A673 (cell line): ENCODE results near the gene MYBPHL. TPM values are rescaled to one million over a fixed set of nuclear protein-coding genes. Genes with fewer than 3 reads are reported as not detected.

ENCODE experiments used
- BruUV-seq: library from RNA; stranded (reverse); fragments of 400-500 nt; replicated peaks from 2 replicates; lab custom pipeline; 2021; lab: Mats Ljungman, UMichigan
- CTCF ChIA-PET: fragments of 300-600 bp; sonication (Branson Sonifier 250); formaldehyde crosslinking; loops from one replicate; lab custom pipeline; 2022; ENCODE audit warnings: antibody characterized with exemption; lab: Charles Lee
- POLR2A ChIA-PET: fragments of 300-600 bp; sonication (Branson Sonifier 250); formaldehyde crosslinking; loops from one replicate; lab custom pipeline; 2022; ENCODE audit warnings: antibody characterized with exemption; ENCODE audit not compliant: low non-redundant PET; lab: Charles Lee
- DNase-seq: peaks from one replicate; pipeline ENCODE4 v3.0.0-alpha.2; 2015; ENCODE audit warnings: low spot score
- H3K27ac ChIP-seq: fragments of 200-600 bp; sonication (generic); 2 replicates; pipeline ENCODE4 v1.5.1; 2016; ENCODE audit warnings: mixed run types, low read depth, mild to moderate bottlenecking, mixed read lengths, antibody characterized with exemption, low read length; ENCODE audit not compliant: poor library complexity, severe bottlenecking
- H3K27me3 ChIP-seq: fragments of 200-600 bp; sonication (generic); replicated peaks from 2 replicates; pipeline ENCODE4 v1.6.1; 2017; ENCODE audit warnings: mixed run types, low read depth, mild to moderate bottlenecking, mixed read lengths, antibody characterized with exemption, low read length; ENCODE audit not compliant: insufficient read depth, poor library complexity
- H3K36me3 ChIP-seq: fragments of 200-600 bp; sonication (generic); 2 replicates; pipeline ENCODE4 v1.6.1; 2016; ENCODE audit warnings: mixed run types, mild to moderate bottlenecking, mixed read lengths, antibody characterized with exemption, low read length; ENCODE audit not compliant: insufficient read depth, poor library complexity, severe bottlenecking
- H3K4me1 ChIP-seq: fragments of 200-600 bp; sonication (generic); 2 replicates; pipeline ENCODE4 v1.6.1; 2017; ENCODE audit warnings: mixed run types, mild to moderate bottlenecking, mixed read lengths, antibody characterized with exemption, low read length; ENCODE audit not compliant: insufficient read depth, poor library complexity, severe bottlenecking
- H3K4me3 ChIP-seq: fragments of 200-600 bp; sonication (generic); 2 replicates; pipeline ENCODE4 v1.5.1; 2016; ENCODE audit warnings: low read depth, mixed run types, mild to moderate bottlenecking, mixed read lengths, low read length; ENCODE audit not compliant: poor library complexity, severe bottlenecking
- H3K9me3 ChIP-seq: fragments of 200-600 bp; sonication (generic); 2 replicates; pipeline ENCODE4 v1.6.1; 2016; ENCODE audit warnings: mixed run types, low read depth, mild to moderate bottlenecking, mixed read lengths, antibody characterized with exemption, low read length; ENCODE audit not compliant: poor library complexity, severe bottlenecking
- EZH2 ChIP-seq: fragments of 200-600 bp; sonication (generic); IDR thresholded peaks from 2 replicates; pipeline ENCODE4 v1.6.1; 2017; ENCODE audit warnings: borderline replicate concordance, low read depth, mild to moderate bottlenecking, mixed read lengths, antibody characterized with exemption, low read length; ENCODE audit not compliant: poor library complexity, severe bottlenecking
- intact Hi-C: fragments of 100-400 bp; cut with micrococcal nuclease; formaldehyde crosslinking; loops from one replicate; pipeline ENCODE4 v1.10.0; 2022; ENCODE audit not compliant: unreplicated experiment
- total RNA-seq: library from RNA; stranded (reverse); gene quantifications from 2 replicates; pipeline ENCODE4 v1.2.3, GENCODE V29; 2021
- TF ChIP-seq, protein P1 (sequence below): fragments of 300-800, 200-600 bp; sonication (generic); conservative IDR thresholded peaks from 2 replicates; pipeline ENCODE4 v1.5.1; 2017; ENCODE audit warnings: low read depth, mild to moderate bottlenecking, antibody characterized with exemption, low read length, moderate library complexity, mixed read lengths

The MYBPHL gene
- total RNA-seq, 1 experiment from 2014 or later, result not detected

DNA sequence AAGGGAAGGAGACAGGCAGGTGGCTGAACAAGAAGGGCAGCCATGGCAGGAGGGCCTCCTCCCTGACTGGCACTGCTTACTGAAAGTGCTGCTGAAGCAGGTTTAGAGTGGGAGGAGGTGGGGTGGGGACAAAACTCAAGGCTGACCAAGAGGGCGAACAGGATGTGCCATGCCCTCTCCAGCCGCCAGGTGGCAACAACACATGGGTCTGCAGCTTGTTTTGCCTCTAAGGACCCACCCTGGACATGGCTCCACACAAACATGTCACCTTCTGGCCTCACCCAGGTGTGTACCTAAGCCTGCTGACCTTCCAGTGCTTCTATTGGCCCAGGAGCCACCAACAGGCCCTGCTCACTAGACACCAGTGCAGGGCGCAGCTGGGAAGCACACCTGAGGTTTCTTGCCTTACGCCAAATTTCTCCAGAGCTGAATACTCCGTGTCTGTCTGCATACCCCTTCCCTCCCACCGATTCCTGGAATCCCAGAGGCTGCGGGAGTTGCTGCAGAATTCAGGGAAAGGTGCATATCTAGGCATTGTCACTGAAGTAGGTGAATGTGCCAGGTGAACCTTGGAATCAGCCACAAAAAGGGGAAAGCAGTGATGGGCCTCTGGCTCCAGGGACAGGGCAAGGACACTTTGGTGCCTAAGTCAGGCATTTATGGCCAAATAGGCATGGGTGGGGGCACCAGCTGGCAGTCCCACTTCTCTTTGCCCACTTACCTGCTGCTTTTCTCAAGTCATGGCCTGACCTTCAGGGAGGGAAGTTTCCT, 29.2 kb downstream of the MYBPHL start:
- H3K9me3 ChIP-seq, result no peaks in the 10 kb centered on the region
- intact Hi-C loops, result loop anchor here (1.0 kb wide), 2 partner anchors 122 to 256 kb away; no protein-coding TSS in a partner anchor
- no peak for TF ChIP-seq EZH2
- TF ChIP-seq, protein P1, sequence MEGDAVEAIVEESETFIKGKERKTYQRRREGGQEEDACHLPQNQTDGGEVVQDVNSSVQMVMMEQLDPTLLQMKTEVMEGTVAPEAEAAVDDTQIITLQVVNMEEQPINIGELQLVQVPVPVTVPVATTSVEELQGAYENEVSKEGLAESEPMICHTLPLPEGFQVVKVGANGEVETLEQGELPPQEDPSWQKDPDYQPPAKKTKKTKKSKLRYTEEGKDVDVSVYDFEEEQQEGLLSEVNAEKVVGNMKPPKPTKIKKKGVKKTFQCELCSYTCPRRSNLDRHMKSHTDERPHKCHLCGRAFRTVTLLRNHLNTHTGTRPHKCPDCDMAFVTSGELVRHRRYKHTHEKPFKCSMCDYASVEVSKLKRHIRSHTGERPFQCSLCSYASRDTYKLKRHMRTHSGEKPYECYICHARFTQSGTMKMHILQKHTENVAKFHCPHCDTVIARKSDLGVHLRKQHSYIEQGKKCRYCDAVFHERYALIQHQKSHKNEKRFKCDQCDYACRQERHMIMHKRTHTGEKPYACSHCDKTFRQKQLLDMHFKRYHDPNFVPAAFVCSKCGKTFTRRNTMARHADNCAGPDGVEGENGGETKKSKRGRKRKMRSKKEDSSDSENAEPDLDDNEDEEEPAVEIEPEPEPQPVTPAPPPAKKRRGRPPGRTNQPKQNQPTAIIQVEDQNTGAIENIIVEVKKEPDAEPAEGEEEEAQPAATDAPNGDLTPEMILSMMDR, result peak; percentile 96
- peaks cover 10% of the 10 kb centered on the region for H3K4me1 ChIP-seq
- peak; percentile 71 for DNase-seq
- no peaks in the 10 kb centered on the region for H3K27me3 ChIP-seq
- no peak overlapping the region for H3K4me3 ChIP-seq
- peaks cover 28% of the 10 kb centered on the region for H3K36me3 ChIP-seq
- ChIA-PET CTCF (interaction anchor here (0.9 to 2.1 kb wide), 6 partner anchors 24 to 254 kb away, joined by 3 to 23 read pairs (median 6); no protein-coding TSS in a partner anchor), POLR2A (no interaction called here)
- H3K27ac ChIP-seq, result no peak overlapping the region
- no TSS peak for BruUV-seq

DNA sequence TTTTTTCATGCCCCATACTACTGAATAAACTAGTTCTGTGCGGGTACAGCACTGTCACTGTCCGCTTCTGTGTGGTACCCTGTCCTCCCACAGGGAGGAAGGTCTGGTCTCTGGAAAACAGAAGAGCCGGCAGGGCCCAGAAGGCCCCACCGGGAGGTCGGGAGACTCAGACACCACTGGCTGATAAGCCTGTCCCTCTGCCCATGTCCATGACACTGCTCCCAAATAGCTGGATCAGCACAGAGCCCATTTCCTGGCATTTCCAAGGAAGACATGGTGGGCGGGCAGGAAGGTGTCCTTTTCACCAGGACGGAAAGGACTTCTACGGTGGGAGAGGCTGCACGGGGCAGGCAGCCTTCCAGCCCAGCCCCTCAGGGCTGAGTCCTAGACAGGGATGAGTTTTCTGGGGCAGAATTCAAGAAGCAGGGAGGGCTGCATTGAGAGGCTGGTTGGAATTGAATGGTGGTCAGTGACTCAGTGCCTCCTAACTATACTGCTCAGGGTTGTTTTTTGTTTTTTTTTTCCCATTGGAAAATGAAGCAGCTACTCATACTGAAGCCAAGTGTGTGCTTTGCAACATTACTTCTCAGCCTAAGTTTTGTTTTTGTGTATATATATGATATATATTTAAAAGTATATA, 31.0 kb downstream of the MYBPHL start:
- no peak overlapping the region for H3K27ac ChIP-seq
- POLR2A ChIA-PET, result interaction anchor here (0.6 kb wide), 1 partner anchor 134 kb away, joined by 5 read pairs; no protein-coding TSS in a partner anchor
- CTCF ChIA-PET, result interaction anchor here (1.9 kb wide), 1 partner anchor 123 kb away, joined by 23 read pairs; no protein-coding TSS in a partner anchor
- TF ChIP-seq, protein P1, result no peak
- no peak for TF ChIP-seq EZH2
- H3K4me1 ChIP-seq, result no peaks in the 10 kb centered on the region
- DNase-seq, result no peak
- H3K4me3 ChIP-seq, result no peak overlapping the region
- BruUV-seq, result no TSS peak
- H3K27me3 ChIP-seq, result no peaks in the 10 kb centered on the region
- intact Hi-C loops, result no loop called here
- H3K9me3 ChIP-seq, result no peaks in the 10 kb centered on the region
- peaks cover 27% of the 10 kb centered on the region for H3K36me3 ChIP-seq

DNA sequence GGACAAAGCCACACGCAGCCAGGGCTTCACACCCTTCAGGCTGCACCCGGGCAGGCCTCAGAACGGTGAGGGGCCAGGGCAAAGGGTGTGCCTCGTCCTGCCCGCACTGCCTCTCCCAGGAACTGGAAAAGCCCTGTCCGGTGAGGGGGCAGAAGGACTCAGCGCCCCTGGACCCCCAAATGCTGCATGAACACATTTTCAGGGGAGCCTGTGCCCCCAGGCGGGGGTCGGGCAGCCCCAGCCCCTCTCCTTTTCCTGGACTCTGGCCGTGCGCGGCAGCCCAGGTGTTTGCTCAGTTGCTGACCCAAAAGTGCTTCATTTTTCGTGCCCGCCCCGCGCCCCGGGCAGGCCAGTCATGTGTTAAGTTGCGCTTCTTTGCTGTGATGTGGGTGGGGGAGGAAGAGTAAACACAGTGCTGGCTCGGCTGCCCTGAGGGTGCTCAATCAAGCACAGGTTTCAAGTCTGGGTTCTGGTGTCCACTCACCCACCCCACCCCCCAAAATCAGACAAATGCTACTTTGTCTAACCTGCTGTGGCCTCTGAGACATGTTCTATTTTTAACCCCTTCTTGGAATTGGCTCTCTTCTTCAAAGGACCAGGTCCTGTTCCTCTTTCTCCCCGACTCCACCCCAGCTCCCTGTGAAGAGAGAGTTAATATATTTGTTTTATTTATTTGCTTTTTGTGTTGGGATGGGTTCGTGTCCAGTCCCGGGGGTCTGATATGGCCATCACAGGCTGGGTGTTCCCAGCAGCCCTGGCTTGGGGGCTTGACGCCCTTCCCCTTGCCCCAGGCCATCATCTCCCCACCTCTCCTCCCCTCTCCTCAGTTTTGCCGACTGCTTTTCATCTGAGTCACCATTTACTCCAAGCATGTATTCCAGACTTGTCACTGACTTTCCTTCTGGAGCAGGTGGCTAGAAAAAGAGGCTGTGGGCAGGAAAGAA, 32.0 kb downstream of the MYBPHL start:
- intact Hi-C loops, result no loop called here
- Histone ChIP-seq H3K27me3 (no peaks in the 10 kb centered on the region), H3K4me1 (no peaks in the 10 kb centered on the region), H3K9me3 (no peaks in the 10 kb centered on the region), H3K27ac (no peak overlapping the region), H3K4me3 (no peak overlapping the region), H3K36me3 (peaks cover 22% of the 10 kb centered on the region)
- ChIA-PET CTCF (no interaction called here), POLR2A (no interaction called here)
- no peak for DNase-seq
- TSS peak; percentile 60 for BruUV-seq
- TF ChIP-seq, protein P1, result no peak
- TF ChIP-seq EZH2, result no peak
